Measurements from ENCODE around the gene NBL1.

NBL1 gene

DNA sequence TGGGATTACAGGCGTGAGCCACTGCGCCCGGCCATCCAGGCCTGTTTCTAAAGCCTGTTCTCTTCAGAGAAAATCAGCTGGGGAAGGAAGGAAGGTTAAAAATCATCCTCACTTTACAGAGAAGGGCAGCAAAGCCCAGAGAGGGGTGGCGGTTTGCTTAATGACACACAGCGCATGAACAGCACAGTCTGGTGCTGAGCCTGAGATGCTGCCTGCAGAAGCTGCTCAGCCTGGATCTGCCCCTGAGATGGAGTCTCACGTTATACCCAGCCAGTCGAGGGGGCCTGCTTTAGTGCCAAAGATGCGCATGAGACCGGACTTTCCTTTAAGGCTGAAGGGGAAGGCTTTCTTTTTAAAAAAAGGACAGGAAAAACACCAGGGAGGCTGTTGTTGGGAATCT lies 41.9 kb downstream of the NBL1 start:
- Histone ChIP-seq H3K36me3 (ENCODE audit: control insufficient read depth in 1 of 2, insufficient read depth in 2 of 2, low read length in 2 of 2) (no peaks in the 10 kb centered on the region), H3K79me1 (ENCODE audit: low read length) (no peaks in the 10 kb centered on the region), H2BK120ac (ENCODE audit: insufficient read depth, low read length, poor library complexity) (no peak overlapping the region), H3K27ac (ENCODE audit: low read depth, low read length) (no peak overlapping the region), H3K4me3 (ENCODE audit: low read depth, low read length) (no peak overlapping the region), H3K79me2 (ENCODE audit: control insufficient read depth, insufficient read depth, low read length, poor library complexity) (no peaks in the 10 kb centered on the region), H4K91ac (ENCODE audit: low read depth, low read length) (no peak overlapping the region), H3K9me3 (ENCODE audit: insufficient read depth, low read depth, low read length) (peaks cover 2% of the 10 kb centered on the region), H2BK5ac (ENCODE audit: low read depth, low read length, poor library complexity) (no peak overlapping the region), H4K8ac (ENCODE audit: low read depth, low read length) (no peak overlapping the region), H3K4ac (ENCODE audit: low read depth, low read length) (no peak overlapping the region), H2AK5ac (ENCODE audit: low read length) (no peak overlapping the region), H3K9ac (ENCODE audit: low read length) (no peak overlapping the region), H2AFZ (ENCODE audit: insufficient read depth, low read length, poor library complexity) (no peak overlapping the region), H3K23ac (ENCODE audit: low read length) (no peak overlapping the region), H3K14ac (ENCODE audit: low read length) (no peak overlapping the region), H3K18ac (ENCODE audit: low read length) (no peak overlapping the region), H3K27me3 (ENCODE audit: insufficient read depth, low read length) (no peaks in the 10 kb centered on the region), H4K12ac (ENCODE audit: low read depth, low read length) (no peak overlapping the region), H2BK12ac (ENCODE audit: low read length) (no peak overlapping the region), H3K4me2 (ENCODE audit: low read length) (no peak overlapping the region), H3K4me1 (ENCODE audit: control insufficient read depth in 1 of 2, insufficient read depth in 2 of 2, low read length in 2 of 2) (no peaks in the 10 kb centered on the region)
- DNase-seq: no peak
- no CpG with 5 or more reads among the region's 9 CpGs for WGBS (ENCODE audit: extremely low coverage, insufficient coverage, insufficient read length)

GRCh38 chr1:19687414-19687813 lies 43.3 kb downstream of the NBL1 start:
- Histone ChIP-seq H3K9ac (ENCODE audit: low read length) (no peak overlapping the region), H3K14ac (ENCODE audit: low read length) (no peak overlapping the region), H3K27me3 (ENCODE audit: insufficient read depth, low read length) (no peaks in the 10 kb centered on the region), H4K91ac (ENCODE audit: low read depth, low read length) (no peak overlapping the region), H3K9me3 (ENCODE audit: insufficient read depth, low read depth, low read length) (peaks cover 2% of the 10 kb centered on the region), H4K12ac (ENCODE audit: low read depth, low read length) (no peak overlapping the region), H3K79me2 (ENCODE audit: control insufficient read depth, insufficient read depth, low read length, poor library complexity) (no peaks in the 10 kb centered on the region), H3K4me2 (ENCODE audit: low read length) (no peak overlapping the region), H3K4me1 (ENCODE audit: control insufficient read depth in 1 of 2, insufficient read depth in 2 of 2, low read length in 2 of 2) (no peaks in the 10 kb centered on the region), H3K4ac (ENCODE audit: low read depth, low read length) (no peak overlapping the region), H3K79me1 (ENCODE audit: low read length) (no peaks in the 10 kb centered on the region), H3K4me3 (ENCODE audit: low read depth, low read length) (no peak overlapping the region), H4K8ac (ENCODE audit: low read depth, low read length) (no peak overlapping the region), H2BK120ac (ENCODE audit: insufficient read depth, low read length, poor library complexity) (no peak overlapping the region), H2AK5ac (ENCODE audit: low read length) (no peak overlapping the region), H3K27ac (ENCODE audit: low read depth, low read length) (no peak overlapping the region), H3K23ac (ENCODE audit: low read length) (no peak overlapping the region), H2AFZ (ENCODE audit: insufficient read depth, low read length, poor library complexity) (no peak overlapping the region), H3K36me3 (ENCODE audit: control insufficient read depth in 1 of 2, insufficient read depth in 2 of 2, low read length in 2 of 2) (no peaks in the 10 kb centered on the region), H2BK5ac (ENCODE audit: low read depth, low read length, poor library complexity) (no peak overlapping the region), H3K18ac (ENCODE audit: low read length) (no peak overlapping the region), H2BK12ac (ENCODE audit: low read length) (no peak overlapping the region)
- DNase-seq: no peak
- no CpG with 5 or more reads among the region's 1 CpG for WGBS (ENCODE audit: extremely low coverage, insufficient coverage, insufficient read length)

DNA sequence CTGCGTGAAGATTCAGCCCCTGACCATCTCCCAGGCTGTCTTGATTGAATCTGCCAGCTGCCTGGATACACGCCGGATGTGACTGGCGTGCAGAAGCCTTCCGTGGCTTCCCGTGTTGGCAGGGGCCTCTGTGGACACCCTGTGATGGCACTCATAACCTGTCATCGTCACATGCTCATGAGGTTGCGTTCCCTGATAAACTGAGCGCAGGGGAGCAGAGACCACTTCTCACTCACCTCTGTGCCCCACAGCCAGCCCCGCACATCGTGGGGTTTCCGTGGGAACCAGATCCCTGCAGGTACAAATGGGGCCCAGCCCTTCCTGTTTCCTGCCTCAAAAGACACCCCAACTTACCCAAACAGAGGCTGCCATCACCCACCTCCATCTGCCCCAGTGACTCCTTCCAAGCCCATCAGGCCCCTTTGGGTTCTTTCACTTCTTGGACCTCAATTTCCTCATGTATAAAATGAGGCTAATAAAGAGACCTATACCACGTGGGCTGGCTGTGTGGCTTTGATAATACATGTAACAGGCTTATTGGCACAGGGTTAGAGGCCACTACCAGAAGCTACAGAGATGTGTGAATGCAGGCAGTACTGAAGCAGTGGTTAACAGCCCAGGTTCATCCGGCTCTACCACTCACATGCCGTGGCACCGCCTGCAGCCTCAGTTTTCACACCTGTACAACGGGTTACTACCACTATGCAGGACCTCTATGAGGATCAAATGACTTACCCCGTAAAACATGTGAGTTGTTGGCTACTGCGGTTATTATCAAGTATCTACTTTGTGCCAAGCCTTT lies 44.1 kb downstream of the NBL1 start:
- Histone ChIP-seq H4K8ac (ENCODE audit: low read depth, low read length) (no peak overlapping the region), H3K4me3 (ENCODE audit: low read depth, low read length) (no peak overlapping the region), H3K27ac (ENCODE audit: low read depth, low read length) (no peak overlapping the region), H4K91ac (ENCODE audit: low read depth, low read length) (no peak overlapping the region), H2AK5ac (ENCODE audit: low read length) (no peak overlapping the region), H3K4me1 (ENCODE audit: control insufficient read depth in 1 of 2, insufficient read depth in 2 of 2, low read length in 2 of 2) (no peaks in the 10 kb centered on the region), H4K12ac (ENCODE audit: low read depth, low read length) (no peak overlapping the region), H3K27me3 (ENCODE audit: insufficient read depth, low read length) (no peaks in the 10 kb centered on the region), H3K4me2 (ENCODE audit: low read length) (no peak overlapping the region), H3K9me3 (ENCODE audit: insufficient read depth, low read depth, low read length) (peaks cover 2% of the 10 kb centered on the region), H2BK5ac (ENCODE audit: low read depth, low read length, poor library complexity) (no peak overlapping the region), H3K79me2 (ENCODE audit: control insufficient read depth, insufficient read depth, low read length, poor library complexity) (no peaks in the 10 kb centered on the region), H2BK120ac (ENCODE audit: insufficient read depth, low read length, poor library complexity) (no peak overlapping the region), H3K4ac (ENCODE audit: low read depth, low read length) (no peak overlapping the region), H3K79me1 (ENCODE audit: low read length) (no peaks in the 10 kb centered on the region), H3K14ac (ENCODE audit: low read length) (no peak overlapping the region), H3K23ac (ENCODE audit: low read length) (no peak overlapping the region), H2AFZ (ENCODE audit: insufficient read depth, low read length, poor library complexity) (no peak overlapping the region), H3K18ac (ENCODE audit: low read length) (no peak overlapping the region), H3K9ac (ENCODE audit: low read length) (no peak overlapping the region), H2BK12ac (ENCODE audit: low read length) (no peak overlapping the region), H3K36me3 (ENCODE audit: control insufficient read depth in 1 of 2, insufficient read depth in 2 of 2, low read length in 2 of 2) (no peaks in the 10 kb centered on the region)
- WGBS (ENCODE audit: extremely low coverage, insufficient coverage, insufficient read length): no CpG with 5 or more reads among the region's 19 CpGs
- no peak for DNase-seq

DNA sequence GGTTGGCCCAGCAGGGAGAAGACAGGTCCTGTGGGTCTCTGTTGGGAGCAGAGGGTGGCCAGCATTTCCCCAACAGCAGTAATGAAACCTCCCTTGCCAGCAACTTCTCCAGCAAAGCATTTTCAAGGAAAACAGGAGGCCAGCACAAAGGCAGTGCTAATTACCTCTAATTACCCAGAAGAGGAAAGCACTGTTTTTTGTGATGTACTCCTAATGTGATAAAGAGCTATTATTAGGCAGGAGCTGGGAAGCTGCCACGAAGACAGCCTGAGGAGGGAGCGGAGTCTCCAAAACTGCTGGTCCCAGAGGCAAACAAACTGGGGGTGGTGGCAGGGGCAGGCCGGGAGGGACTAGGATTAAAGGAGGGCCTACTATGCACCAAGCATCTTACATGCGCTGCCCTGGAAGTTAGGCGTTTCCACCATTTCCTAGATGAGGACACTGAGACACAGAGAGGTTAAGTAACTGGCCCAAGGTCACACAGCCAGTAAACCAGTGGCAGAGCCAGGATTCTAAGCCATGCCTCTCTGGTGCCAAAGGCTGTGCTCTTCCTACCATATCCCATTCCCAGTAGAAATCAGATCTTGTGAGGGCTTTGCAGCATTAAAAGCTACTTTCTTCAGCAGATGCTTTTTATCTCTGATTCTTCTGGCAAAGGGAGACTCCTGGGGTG lies 45.1 kb downstream of the NBL1 start:
- Histone ChIP-seq H2AFZ (ENCODE audit: insufficient read depth, low read length, poor library complexity) (no peak overlapping the region), H4K8ac (ENCODE audit: low read depth, low read length) (no peak overlapping the region), H3K36me3 (ENCODE audit: control insufficient read depth in 1 of 2, insufficient read depth in 2 of 2, low read length in 2 of 2) (no peaks in the 10 kb centered on the region), H3K79me1 (ENCODE audit: low read length) (no peaks in the 10 kb centered on the region), H2BK5ac (ENCODE audit: low read depth, low read length, poor library complexity) (no peak overlapping the region), H2AK5ac (ENCODE audit: low read length) (no peak overlapping the region), H3K79me2 (ENCODE audit: control insufficient read depth, insufficient read depth, low read length, poor library complexity) (no peaks in the 10 kb centered on the region), H2BK12ac (ENCODE audit: low read length) (no peak overlapping the region), H3K14ac (ENCODE audit: low read length) (no peak overlapping the region), H3K4me3 (ENCODE audit: low read depth, low read length) (no peak overlapping the region), H3K4me2 (ENCODE audit: low read length) (no peak overlapping the region), H3K9ac (ENCODE audit: low read length) (no peak overlapping the region), H4K91ac (ENCODE audit: low read depth, low read length) (no peak overlapping the region), H4K12ac (ENCODE audit: low read depth, low read length) (no peak overlapping the region), H3K23ac (ENCODE audit: low read length) (no peak overlapping the region), H3K27me3 (ENCODE audit: insufficient read depth, low read length) (no peaks in the 10 kb centered on the region), H3K4me1 (ENCODE audit: control insufficient read depth in 1 of 2, insufficient read depth in 2 of 2, low read length in 2 of 2) (no peaks in the 10 kb centered on the region), H3K27ac (ENCODE audit: low read depth, low read length) (no peak overlapping the region), H3K4ac (ENCODE audit: low read depth, low read length) (no peak overlapping the region), H3K9me3 (ENCODE audit: insufficient read depth, low read depth, low read length) (peaks cover 2% of the 10 kb centered on the region), H3K18ac (ENCODE audit: low read length) (no peak overlapping the region), H2BK120ac (ENCODE audit: insufficient read depth, low read length, poor library complexity) (no peak overlapping the region)
- no CpG with 5 or more reads among the region's 5 CpGs for WGBS (ENCODE audit: extremely low coverage, insufficient coverage, insufficient read length)
- DNase-seq: no peak
